Neuronal stem cell (in vitro differentiated cells): ENCODE measurements around the gene CHAF1A. TPM values are rescaled to one million over a fixed set of nuclear protein-coding genes. Genes with fewer than 3 reads are reported as not detected.

Experiments used
- DNase-seq: peaks from one replicate; pipeline ENCODE4 v3.0.0-alpha.2; 2013; ENCODE audit warnings: low spot score
- H2AFZ ChIP-seq: one replicate; pipeline ENCODE4 v1.6.1; 2013; ENCODE audit warnings: mild to moderate bottlenecking, low read length, inconsistent platforms
- H2AK5ac ChIP-seq: 2 replicates; pipeline ENCODE4 v1.6.1; 2013; ENCODE audit warnings: low read depth, mild to moderate bottlenecking, inconsistent platforms, low read length, moderate library complexity, mixed read lengths
- H2BK120ac ChIP-seq: 2 replicates; pipeline ENCODE4 v1.6.1; 2013; ENCODE audit warnings: low read depth, mild to moderate bottlenecking, inconsistent platforms, low read length, moderate library complexity, mixed read lengths
- H2BK12ac ChIP-seq: one replicate; pipeline ENCODE4 v1.6.1; 2013; ENCODE audit warnings: low read length, inconsistent platforms
- H2BK15ac ChIP-seq: 2 replicates; pipeline ENCODE4 v1.6.1; 2013; ENCODE audit warnings: mild to moderate bottlenecking, low read length, inconsistent platforms, mixed read lengths
- H2BK5ac ChIP-seq: one replicate; pipeline ENCODE4 v1.6.1; 2013; ENCODE audit warnings: inconsistent platforms, mild to moderate bottlenecking, low read length, moderate library complexity
- H3K14ac ChIP-seq: one replicate; pipeline ENCODE4 v1.6.1; 2013; ENCODE audit warnings: low read length, inconsistent platforms
- H3K18ac ChIP-seq: 2 replicates; pipeline ENCODE4 v1.6.1; 2013; ENCODE audit warnings: low read length, inconsistent platforms
- H3K23ac ChIP-seq: 2 replicates; pipeline ENCODE4 v1.6.1; 2013; ENCODE audit warnings: low read depth, mild to moderate bottlenecking, mixed read lengths, low read length, inconsistent platforms; ENCODE audit not compliant: poor library complexity
- H3K27ac ChIP-seq: replicated peaks from 3 replicates; pipeline ENCODE4 v1.5.1; 2013; ENCODE audit warnings: low read length, inconsistent platforms
- H3K27me3 ChIP-seq, 3 experiments: 2 replicates each; pipeline ENCODE4 v1.6.1; 2013; ENCODE audit warnings: low read length in 3 of 3, mild to moderate bottlenecking in 2 of 3, inconsistent platforms in 1 of 3, low read depth in 1 of 3, mixed read lengths in 1 of 3, moderate library complexity in 1 of 3; ENCODE audit not compliant: control insufficient read depth in 3 of 3, insufficient read depth in 3 of 3
- H3K36me3 ChIP-seq, 2 donors: replicated peaks in 1 of 2; 2 replicates each; pipeline ENCODE4 v1.6.1; 2013; ENCODE audit warnings: low read length in 2 of 2; ENCODE audit not compliant: control insufficient read depth in 2 of 2, insufficient read depth in 2 of 2
- H3K4ac ChIP-seq: 2 replicates; pipeline ENCODE4 v1.6.1; 2013; ENCODE audit warnings: inconsistent platforms, mild to moderate bottlenecking, low read length, moderate library complexity
- H3K4me1 ChIP-seq, 2 donors: 1 replicate in 1 of 2; 2 replicates in 1 of 2; pipeline ENCODE4 v1.6.1; 2013; ENCODE audit warnings: low read length in 2 of 2, low read depth in 1 of 2; ENCODE audit not compliant: control insufficient read depth in 2 of 2, insufficient read depth in 1 of 2
- H3K4me2 ChIP-seq: one replicate; pipeline ENCODE4 v1.6.1; 2013; ENCODE audit warnings: mild to moderate bottlenecking, low read length, inconsistent platforms; ENCODE audit not compliant: insufficient read depth, poor library complexity, severe bottlenecking
- H3K4me3 ChIP-seq, 2 donors: 2 replicates each; pipeline ENCODE4 v1.5.1; 2013; ENCODE audit warnings: low read length in 2 of 2, mild to moderate bottlenecking in 2 of 2, inconsistent platforms in 1 of 2, moderate library complexity in 1 of 2
- H3K79me1 ChIP-seq: one replicate; pipeline ENCODE4 v1.6.1; 2013; ENCODE audit warnings: low read depth, mild to moderate bottlenecking, inconsistent platforms, low read length, moderate library complexity
- H3K9ac ChIP-seq: one replicate; pipeline ENCODE4 v1.6.1; 2013; ENCODE audit warnings: mild to moderate bottlenecking, low read depth, low read length, inconsistent platforms; ENCODE audit not compliant: poor library complexity
- H3K9me3 ChIP-seq, 2 donors: replicated peaks in 1 of 2; 2 replicates each; pipeline versions ENCODE3 to v1.6.1; 2013; ENCODE audit warnings: low read length in 2 of 2, mild to moderate bottlenecking in 2 of 2, inconsistent platforms in 1 of 2, low read depth in 1 of 2, mixed read lengths in 1 of 2, moderate library complexity in 1 of 2; ENCODE audit not compliant: control insufficient read depth in 2 of 2, insufficient read depth in 1 of 2
- H4K8ac ChIP-seq: one replicate; pipeline ENCODE4 v1.6.1; 2013; ENCODE audit warnings: low read depth, mild to moderate bottlenecking, inconsistent platforms, low read length, moderate library complexity
- H4K91ac ChIP-seq: one replicate; pipeline ENCODE4 v1.6.1; 2013; ENCODE audit warnings: low read length, low read depth, mild to moderate bottlenecking, inconsistent platforms; ENCODE audit not compliant: poor library complexity
- WGBS, 2 donors: extraction: QIAGEN DNeasy Blood & Tissue Kit; methylation state at CpG; one replicate each; pipeline ENCODE4 v1.1.7; 2013; ENCODE audit warnings: missing lambda C conversion rate in 2 of 2, mixed read lengths in 1 of 2; ENCODE audit not compliant: insufficient read length in 2 of 2, insufficient replicate concordance in 1 of 2; ENCODE audit errors: extremely low coverage in 2 of 2; 5-methylcytosine and 5-hydroxymethylcytosine counted together
- polyA plus RNA-seq, 2 experiments: library from polyadenylated mRNA; stranded (reverse); fragments of 200-250 nt; gene quantifications; one replicate each; pipeline ENCODE4 v1.2.3, GENCODE V29; 2013

The CHAF1A gene
- 59.2 TPM for polyA plus RNA-seq (2013, experiment 1 of 2)
- polyA plus RNA-seq (2013, experiment 2 of 2), result 56.4 TPM

- Histone ChIP-seq H2AFZ (peak within 1 kb of the TSS; percentile 77), H2BK15ac (peak within 1 kb of the TSS; percentile 46), H3K23ac (peak within 1 kb of the TSS; percentile 6), H3K4me2 (peak within 1 kb of the TSS; percentile 84), H4K8ac (no peak within 1 kb of the TSS), H3K9me3 (no peaks in the 10 kb centered on the region), H2AK5ac (peak within 1 kb of the TSS; percentile 20), H3K14ac (peak within 1 kb of the TSS; percentile 99), H4K91ac (no peak within 1 kb of the TSS), H3K36me3 (peaks cover 11 to 47% of the 10 kb centered on the region in 2 donors), H3K9ac (peak within 1 kb of the TSS; percentile 94), H3K4me3 (peak within 1 kb of the TSS; percentile 89), H2BK12ac (peak within 1 kb of the TSS; percentile 16), H2BK5ac (peak within 1 kb of the TSS; percentile 72), H3K27ac (no peak within 1 kb of the TSS), H3K27me3 (no peaks in the 10 kb centered on the region), H3K4me1 (peaks cover 7 to 16% of the 10 kb centered on the region in 2 donors), H3K18ac (peak within 1 kb of the TSS; percentile 95), H2BK120ac (no peak within 1 kb of the TSS), H3K79me1 (peaks cover 12% of the 10 kb centered on the region), H3K4ac (peak within 1 kb of the TSS; percentile 68)
- DNase-seq, result peak; percentile 99
- WGBS, 2 donors, result no CpG with 5 or more reads among the region's 84 CpGs
Measured at GRCh38 chr19:4402171-4403004, at the start of gene CHAF1A. Gene CHAF1A, plus strand, starts transcription at chr19:4402640. Its CDS starts 123 bp downstream, at chr19:4402763.

- no peaks in the 10 kb centered on the region for H3K9me3 ChIP-seq
- peak overlapping the region; percentile 27 for H3K18ac ChIP-seq
- no peak overlapping the region for H3K14ac ChIP-seq
- no peak overlapping the region for H3K4ac ChIP-seq
- no peak overlapping the region for H4K91ac ChIP-seq
- DNase-seq, result peak; percentile 72
- peak overlapping the region; percentile 55 for H2BK15ac ChIP-seq
- peaks cover 0 to 1% of the 10 kb centered on the region in 2 donors for H3K4me1 ChIP-seq
- H3K27me3 ChIP-seq, result no peaks in the 10 kb centered on the region
- peak overlapping the region; percentile 60 for H3K9ac ChIP-seq
- H2BK5ac ChIP-seq, result no peak overlapping the region
- H3K4me3 ChIP-seq, result no peak overlapping the region
- WGBS, 2 donors, result no CpG with 5 or more reads among the region's 9 CpGs
- H2AFZ ChIP-seq, result no peak overlapping the region
- no peak overlapping the region for H2BK12ac ChIP-seq
- peaks cover 5% of the 10 kb centered on the region for H3K79me1 ChIP-seq
- no peak overlapping the region for H4K8ac ChIP-seq
- no peak overlapping the region for H2BK120ac ChIP-seq
- peak overlapping the region; percentile 86 for H2AK5ac ChIP-seq
- no peak overlapping the region for H3K23ac ChIP-seq
- H3K36me3 ChIP-seq, result peaks cover 22 to 80% of the 10 kb centered on the region in 2 donors
- no peak overlapping the region for H3K4me2 ChIP-seq
- H3K27ac ChIP-seq, result no peak overlapping the region
Measured at GRCh38 chr19:4352701-4353121, 49.7 kb upstream of the CHAF1A start.

- Histone ChIP-seq H2BK15ac (no peak overlapping the region), H4K91ac (no peak overlapping the region), H3K14ac (no peak overlapping the region), H3K9me3 (no peaks in the 10 kb centered on the region), H3K9ac (no peak overlapping the region), H3K27me3 (no peaks in the 10 kb centered on the region), H3K4ac (no peak overlapping the region), H3K18ac (no peak overlapping the region), H3K4me2 (no peak overlapping the region), H3K36me3 (peaks cover 25 to 82% of the 10 kb centered on the region in 2 donors), H2BK120ac (no peak overlapping the region), H2BK12ac (peak overlapping the region; percentile 22), H3K27ac (no peak overlapping the region), H4K8ac (no peak overlapping the region), H3K79me1 (peaks cover 5% of the 10 kb centered on the region), H2AFZ (no peak overlapping the region), H2BK5ac (no peak overlapping the region), H2AK5ac (no peak overlapping the region), H3K4me1 (peaks cover 0 to 1% of the 10 kb centered on the region in 2 donors), H3K4me3 (no peak overlapping the region), H3K23ac (no peak overlapping the region)
- DNase-seq, result no peak
- no CpG with 5 or more reads among the region's 12 CpGs for WGBS, 2 donors
Measured at GRCh38 chr19:4354282-4354681, 48.2 kb upstream of the CHAF1A start.

- Histone ChIP-seq H2BK15ac (no peak overlapping the region), H3K4ac (no peak overlapping the region), H3K9me3 (no peaks in the 10 kb centered on the region), H4K91ac (no peak overlapping the region), H3K4me2 (no peak overlapping the region), H2BK120ac (no peak overlapping the region), H3K36me3 (peaks cover 31 to 84% of the 10 kb centered on the region in 2 donors), H4K8ac (no peak overlapping the region), H3K4me3 (no peak overlapping the region), H3K9ac (no peak overlapping the region), H2AK5ac (no peak overlapping the region), H2BK12ac (no peak overlapping the region), H3K18ac (no peak overlapping the region), H3K27me3 (no peaks in the 10 kb centered on the region), H3K23ac (no peak overlapping the region), H3K27ac (no peak overlapping the region), H2AFZ (no peak overlapping the region), H3K79me1 (peaks cover 8% of the 10 kb centered on the region), H3K4me1 (peaks cover 0 to 1% of the 10 kb centered on the region in 2 donors), H3K14ac (no peak overlapping the region), H2BK5ac (no peak overlapping the region)
- WGBS, 2 donors, result no CpG with 5 or more reads among the region's 17 CpGs
- no peak for DNase-seq
Measured at GRCh38 chr19:4354897-4355296, 47.5 kb upstream of the CHAF1A start.
